Measurements from ENCODE around the gene CACNA2D3. TPM values are rescaled to one million over a fixed set of nuclear protein-coding genes. Genes with fewer than 3 reads are reported as not detected.
"Not testable (repeated sequence)": the region's sequence is repeated elsewhere in the genome, so short reads cannot be mapped to it uniquely, and the experiment has no call there.

Gene CACNA2D3
- total RNA-seq, 1 donor from 2014 or later: not detected

- intact Hi-C loops (cut with micrococcal nuclease): no loop called here
Observed at GRCh38 chr3:54443561-54444161, 321.3 kb downstream of the CACNA2D3 start.

GRCh38 chr3:54445630-54446029 is 323.3 kb downstream of the CACNA2D3 start:
- intact Hi-C loops (cut with micrococcal nuclease): no loop called here

- intact Hi-C loops (cut with micrococcal nuclease): no loop called here
Observed at GRCh38 chr3:54447427-54447826, 325.1 kb downstream of the CACNA2D3 start.

- intact Hi-C loops (cut with micrococcal nuclease): no loop called here
Observed at GRCh38 chr3:54454806-54455205, 332.5 kb downstream of the CACNA2D3 start.

GRCh38 chr3:54458357-54458756 is 336.0 kb downstream of the CACNA2D3 start:
- intact Hi-C loops (cut with micrococcal nuclease): no loop called here

GRCh38 chr3:54464554-54464953 is 342.2 kb downstream of the CACNA2D3 start:
- intact Hi-C loops (cut with micrococcal nuclease): not testable (repeated sequence)

GRCh38 chr3:54476891-54477290 is 354.5 kb downstream of the CACNA2D3 start:
- intact Hi-C loops (cut with micrococcal nuclease): no loop called here

GRCh38 chr3:54481606-54482365 is 359.4 kb downstream of the CACNA2D3 start:
- intact Hi-C loops (cut with micrococcal nuclease): no loop called here

- intact Hi-C loops (cut with micrococcal nuclease): no loop called here
Observed at GRCh38 chr3:54484334-54484733, 362.0 kb downstream of the CACNA2D3 start.

GRCh38 chr3:54486317-54486716 is 364.0 kb downstream of the CACNA2D3 start:
- intact Hi-C loops (cut with micrococcal nuclease): no loop called here

- intact Hi-C loops (cut with micrococcal nuclease): no loop called here
Observed at GRCh38 chr3:54488297-54488696, 365.9 kb downstream of the CACNA2D3 start.

GRCh38 chr3:54494209-54494608 is 371.9 kb downstream of the CACNA2D3 start:
- intact Hi-C loops (cut with micrococcal nuclease): no loop called here

GRCh38 chr3:54506603-54507002 is 384.3 kb downstream of the CACNA2D3 start:
- intact Hi-C loops (cut with micrococcal nuclease): no loop called here

GRCh38 chr3:54507876-54508460 is 385.6 kb downstream of the CACNA2D3 start:
- intact Hi-C loops (cut with micrococcal nuclease): no loop called here

- intact Hi-C loops (cut with micrococcal nuclease): no loop called here
Observed at GRCh38 chr3:54510506-54510905, 388.2 kb downstream of the CACNA2D3 start.

- intact Hi-C loops (cut with micrococcal nuclease): no loop called here
Observed at GRCh38 chr3:54511766-54512365, 389.5 kb downstream of the CACNA2D3 start.

GRCh38 chr3:54514006-54514405 is 391.7 kb downstream of the CACNA2D3 start:
- intact Hi-C loops (cut with micrococcal nuclease): no loop called here

- intact Hi-C loops (cut with micrococcal nuclease): no loop called here
Observed at GRCh38 chr3:54514416-54514815, 392.1 kb downstream of the CACNA2D3 start.

GRCh38 chr3:54515441-54516213 is 393.3 kb downstream of the CACNA2D3 start:
- intact Hi-C loops (cut with micrococcal nuclease): no loop called here

- intact Hi-C loops (cut with micrococcal nuclease): no loop called here
Observed at GRCh38 chr3:54517424-54517823, 395.1 kb downstream of the CACNA2D3 start.

GRCh38 chr3:54518011-54518675 is 395.8 kb downstream of the CACNA2D3 start:
- intact Hi-C loops (cut with micrococcal nuclease): no loop called here
